LoVo (cell line): ENCODE data around the gene SRPRA.

Experiments
- DNase-seq: peaks from one replicate; pipeline ENCODE4 v3.0.0-alpha.2; 2016; ENCODE audit warnings: low spot score

Gene SRPRA

GRCh38 chr11:126229858-126230540, 38.7 kb downstream of the SRPRA start:
- no peak for DNase-seq

- no peak for DNase-seq
Observed at GRCh38 chr11:126226334-126227084, 42.2 kb downstream of the SRPRA start.

- DNase-seq, result no peak
Observed at GRCh38 chr11:126225295-126225665, 43.4 kb downstream of the SRPRA start.

- DNase-seq, result no peak
Observed at GRCh38 chr11:126224647-126225294, 43.9 kb downstream of the SRPRA start.

- DNase-seq, result no peak
Observed at GRCh38 chr11:126219547-126219946, 49.1 kb downstream of the SRPRA start.

GRCh38 chr11:126217491-126217890, 51.2 kb downstream of the SRPRA start:
- no peak for DNase-seq

GRCh38 chr11:126216526-126217305, 52.0 kb downstream of the SRPRA start:
- DNase-seq, result no peak

- DNase-seq, result peak; percentile 73
Observed at GRCh38 chr11:126214841-126215240, 53.9 kb downstream of the SRPRA start.

GRCh38 chr11:126214441-126214840, 54.3 kb downstream of the SRPRA start:
- DNase-seq, result no peak
